Osteoblast (primary cell): ENCODE measurements around the gene NDNF. TPM values are rescaled to one million over a fixed set of nuclear protein-coding genes. Genes with fewer than 3 reads are reported as not detected.

Experiments used
- DNase-seq: peaks from one replicate; pipeline ENCODE4 v3.0.0; 2011; ENCODE audit warnings: low spot score, mixed read lengths; ENCODE audit not compliant: insufficient read length; ENCODE audit errors: missing footprints
- H2AFZ ChIP-seq: 2 replicates; pipeline ENCODE4 v1.6.0; 2011; ENCODE audit warnings: mild to moderate bottlenecking, low read length
- H3K27ac ChIP-seq: 2 replicates; pipeline ENCODE4 v1.5.1; 2011; ENCODE audit warnings: mild to moderate bottlenecking, low read depth, low read length, moderate library complexity
- H3K27me3 ChIP-seq: 2 replicates; pipeline ENCODE4 v1.6.0; 2012; ENCODE audit warnings: mild to moderate bottlenecking, control low read depth, inconsistent platforms, low read length, moderate library complexity; ENCODE audit not compliant: insufficient read depth
- H3K36me3 ChIP-seq: 2 replicates; pipeline ENCODE4 v1.5.1; 2011; ENCODE audit warnings: mild to moderate bottlenecking, low read length, control low read depth, moderate library complexity; ENCODE audit not compliant: insufficient read depth
- H3K4me1 ChIP-seq: 2 replicates; pipeline ENCODE4 v1.5.1; 2011; ENCODE audit warnings: mild to moderate bottlenecking, low read length, control low read depth, moderate library complexity; ENCODE audit not compliant: insufficient read depth
- H3K4me2 ChIP-seq: 2 replicates; pipeline ENCODE4 v1.6.0; 2011; ENCODE audit warnings: mild to moderate bottlenecking, low read length; ENCODE audit not compliant: insufficient read depth
- H3K4me3 ChIP-seq: fragments of 200-600 bp; sonication (generic); 3 replicates; pipeline ENCODE4 v1.5.1; 2012; ENCODE audit warnings: mild to moderate bottlenecking, low read length, inconsistent platforms; ENCODE audit not compliant: insufficient read depth
- H3K79me2 ChIP-seq: 2 replicates; pipeline ENCODE4 v1.6.0; 2012; ENCODE audit warnings: mild to moderate bottlenecking, low read length, control low read depth, inconsistent platforms; ENCODE audit not compliant: insufficient read depth
- H3K9me3 ChIP-seq: 2 replicates; pipeline ENCODE4 v1.5.1; 2011; ENCODE audit warnings: low read depth, low read length, control low read depth
- H4K20me1 ChIP-seq: 2 replicates; pipeline ENCODE4 v1.6.0; 2012; ENCODE audit warnings: mild to moderate bottlenecking, low read length, control low read depth; ENCODE audit not compliant: insufficient read depth
- total RNA-seq: library from RNA; depleted of rRNA; stranded (reverse); fragments of >200 nt; gene quantifications from 2 replicates; pipeline ENCODE4 v1.2.3, GENCODE V29; 2012
- TF ChIP-seq, protein P1 (sequence below): IDR thresholded peaks from 2 replicates; pipeline ENCODE4 v1.5.1; 2011; ENCODE audit warnings: mild to moderate bottlenecking, low read depth, low read length, moderate library complexity; ENCODE audit errors: extremely low read depth

The NDNF gene
- total RNA-seq, 1 donor, result 9.8 TPM

- H3K27me3 ChIP-seq, result peaks cover 11% of the 10 kb centered on the region
- H4K20me1 ChIP-seq, result no peaks in the 10 kb centered on the region
- no peaks in the 10 kb centered on the region for H3K4me1 ChIP-seq
- no peaks in the 10 kb centered on the region for H3K36me3 ChIP-seq
- no peaks in the 10 kb centered on the region for H3K79me2 ChIP-seq
- no peak overlapping the region for H3K27ac ChIP-seq
- H2AFZ ChIP-seq, result no peak overlapping the region
- no peak for DNase-seq
- TF ChIP-seq, protein P1, sequence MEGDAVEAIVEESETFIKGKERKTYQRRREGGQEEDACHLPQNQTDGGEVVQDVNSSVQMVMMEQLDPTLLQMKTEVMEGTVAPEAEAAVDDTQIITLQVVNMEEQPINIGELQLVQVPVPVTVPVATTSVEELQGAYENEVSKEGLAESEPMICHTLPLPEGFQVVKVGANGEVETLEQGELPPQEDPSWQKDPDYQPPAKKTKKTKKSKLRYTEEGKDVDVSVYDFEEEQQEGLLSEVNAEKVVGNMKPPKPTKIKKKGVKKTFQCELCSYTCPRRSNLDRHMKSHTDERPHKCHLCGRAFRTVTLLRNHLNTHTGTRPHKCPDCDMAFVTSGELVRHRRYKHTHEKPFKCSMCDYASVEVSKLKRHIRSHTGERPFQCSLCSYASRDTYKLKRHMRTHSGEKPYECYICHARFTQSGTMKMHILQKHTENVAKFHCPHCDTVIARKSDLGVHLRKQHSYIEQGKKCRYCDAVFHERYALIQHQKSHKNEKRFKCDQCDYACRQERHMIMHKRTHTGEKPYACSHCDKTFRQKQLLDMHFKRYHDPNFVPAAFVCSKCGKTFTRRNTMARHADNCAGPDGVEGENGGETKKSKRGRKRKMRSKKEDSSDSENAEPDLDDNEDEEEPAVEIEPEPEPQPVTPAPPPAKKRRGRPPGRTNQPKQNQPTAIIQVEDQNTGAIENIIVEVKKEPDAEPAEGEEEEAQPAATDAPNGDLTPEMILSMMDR, result no peak
- H3K9me3 ChIP-seq, result no peaks in the 10 kb centered on the region
- no peak overlapping the region for H3K4me2 ChIP-seq
- no peak overlapping the region for H3K4me3 ChIP-seq
These were observed 7.9 kb downstream of the NDNF start for GRCh38 chr4:121064482-121064881.

DNA sequence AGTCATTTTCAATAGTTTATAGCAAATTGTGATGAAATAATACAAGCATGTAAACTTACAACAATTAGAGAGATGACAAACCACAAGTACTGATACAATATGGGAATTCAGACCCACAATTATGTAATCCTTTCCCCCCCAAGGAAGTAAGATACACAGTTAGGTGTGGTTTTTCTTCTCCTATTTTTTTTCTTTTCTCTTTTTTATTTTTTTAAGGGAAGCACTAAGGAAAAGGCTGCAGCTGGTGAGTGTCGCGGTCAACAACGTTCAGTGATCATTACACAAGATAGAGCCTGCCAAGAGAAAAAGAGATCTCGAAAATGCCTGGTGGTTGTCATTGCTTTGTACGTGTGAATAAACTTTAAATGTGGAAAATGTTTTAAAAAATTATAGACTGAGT, 9.8 kb downstream of the NDNF start:
- Histone ChIP-seq H3K79me2 (no peaks in the 10 kb centered on the region), H3K4me1 (no peaks in the 10 kb centered on the region), H4K20me1 (no peaks in the 10 kb centered on the region), H3K4me3 (no peak overlapping the region), H3K27ac (no peak overlapping the region), H3K36me3 (no peaks in the 10 kb centered on the region), H3K9me3 (no peaks in the 10 kb centered on the region), H3K27me3 (peaks cover 3% of the 10 kb centered on the region), H3K4me2 (no peak overlapping the region), H2AFZ (no peak overlapping the region)
- DNase-seq, result no peak
- TF ChIP-seq, protein P1, result no peak

DNA sequence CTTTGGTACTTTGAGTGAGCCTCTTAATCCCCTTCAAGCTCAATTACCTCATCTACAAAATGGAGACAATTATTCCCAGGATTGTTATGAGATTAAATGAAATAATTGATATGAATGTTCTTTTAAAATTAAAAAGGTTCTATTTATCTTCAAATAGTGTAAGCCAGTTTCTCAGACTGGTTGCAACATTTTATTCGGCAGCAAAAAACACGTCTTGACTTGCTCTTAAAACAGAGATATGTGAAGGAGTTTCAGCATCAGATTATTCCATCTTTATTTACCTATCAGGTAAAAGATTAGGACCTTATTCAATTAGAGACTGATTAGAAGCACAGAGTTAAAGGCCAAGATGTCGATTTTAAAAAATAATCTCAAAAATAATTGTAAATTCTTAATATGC, 10.5 kb downstream of the NDNF start:
- Histone ChIP-seq H3K79me2 (no peaks in the 10 kb centered on the region), H3K4me2 (no peak overlapping the region), H4K20me1 (no peaks in the 10 kb centered on the region), H3K4me3 (no peak overlapping the region), H3K27me3 (peaks cover 3% of the 10 kb centered on the region), H3K27ac (no peak overlapping the region), H2AFZ (no peak overlapping the region), H3K36me3 (no peaks in the 10 kb centered on the region), H3K9me3 (no peaks in the 10 kb centered on the region), H3K4me1 (no peaks in the 10 kb centered on the region)
- DNase-seq, result no peak
- TF ChIP-seq, protein P1, result no peak

- Histone ChIP-seq H3K9me3 (no peaks in the 10 kb centered on the region), H3K4me2 (no peak overlapping the region), H3K36me3 (no peaks in the 10 kb centered on the region), H4K20me1 (no peaks in the 10 kb centered on the region), H2AFZ (no peak overlapping the region), H3K79me2 (no peaks in the 10 kb centered on the region), H3K4me1 (no peaks in the 10 kb centered on the region), H3K4me3 (no peak overlapping the region), H3K27ac (no peak overlapping the region), H3K27me3 (peaks cover 3% of the 10 kb centered on the region)
- TF ChIP-seq, protein P1, result no peak
- no peak for DNase-seq
These were observed 11.1 kb downstream of the NDNF start for GRCh38 chr4:121061215-121061614.
